HepG2 (cell line): Measurements from ENCODE around the gene ANKRD52. TPM values are rescaled to one million over a fixed set of nuclear protein-coding genes. Genes with fewer than 3 reads are reported as not detected.
A peak's percentile ranks its signal among the peaks of the same experiment; 100 is the strongest.

ENCODE experiments used
- ATAC-seq: fragments of 200-7000 bp; cut with Tn5 transposase; 3 replicates; pipeline ENCODE4 v1.9.1; 2020; ENCODE audit warnings: mild to moderate bottlenecking, moderate library complexity
- BruUV-seq: library from RNA; stranded (reverse); fragments of 400-500 nt; replicated peaks from 2 replicates; lab custom pipeline; 2021; lab: Mats Ljungman, UMichigan
- CTCF ChIA-PET: fragments of 300-600 bp; formaldehyde crosslinking; extraction: SDS; loops from one replicate; lab custom pipeline; 2021; ENCODE audit warnings: low total read pairs, inconsistent platforms, low intra/inter-chr PET ratio; lab: Yijun Ruan, JAX
- POLR2A ChIA-PET: fragments of 350-600 bp; sonication (Branson Sonifier 250); formaldehyde crosslinking; loops from one replicate; lab custom pipeline; 2020; ENCODE audit warnings: antibody characterized with exemption, inconsistent platforms; lab: Yijun Ruan, JAX
- DNase-seq: peaks from one replicate; pipeline ENCODE4 v3.0.0-alpha.2; 2015; ENCODE audit warnings: low spot score
- FAIRE-seq: peaks from 3 replicates; lab custom pipeline; 2011; peaks lifted over from hg19 to GRCh38; lab: Jason Lieb, UNC
- H2AFZ ChIP-seq: one replicate; pipeline ENCODE4 v1.6.1; 2011; ENCODE audit warnings: low read length, inconsistent platforms
- H3K27ac ChIP-seq: fragments of 300-600 bp; 3 replicates; pipeline ENCODE4 v1.8.0; 2011; ENCODE audit warnings: mixed run types, mild to moderate bottlenecking, mixed read lengths, low read length, inconsistent platforms; ENCODE audit not compliant: insufficient read depth; ENCODE audit errors: extremely low read length
- H3K27me3 ChIP-seq, 2 experiments: fragments of 200-600 bp in 1 of 2; 2 replicates in 1 of 2; 3 replicates in 1 of 2; pipeline versions ENCODE4 v1.6.0 to v1.8.0; 2011; ENCODE audit warnings: low read length in 2 of 2, mild to moderate bottlenecking in 2 of 2, moderate library complexity in 2 of 2, inconsistent platforms in 1 of 2; ENCODE audit not compliant: insufficient read depth in 2 of 2, control insufficient read depth in 1 of 2
- H3K36me3 ChIP-seq, 2 experiments: fragments of 200-600 bp in 1 of 2; replicated peaks in 1 of 2; 2 replicates in 1 of 2; 3 replicates in 1 of 2; pipeline versions ENCODE4 v1.5.1 to v1.8.0; 2011; ENCODE audit warnings: low read length in 2 of 2, inconsistent platforms in 1 of 2; ENCODE audit not compliant: insufficient read depth in 2 of 2, control insufficient read depth in 1 of 2
- H3K4me1 ChIP-seq: 2 replicates; pipeline ENCODE4 v1.5.1; 2012; ENCODE audit warnings: low read length, inconsistent platforms; ENCODE audit not compliant: insufficient read depth
- H3K4me2 ChIP-seq: 2 replicates; pipeline ENCODE4 v1.6.0; 2011; ENCODE audit warnings: low read depth, low read length, inconsistent platforms
- H3K4me3 ChIP-seq, 3 experiments: fragments of 200-600 bp in 1 of 3; sonication (generic), shearing (Covaris generic) in 1 of 3; replicated peaks in 1 of 3; 2 replicates each; pipeline ENCODE4 v1.5.1; 2011 to 2016; ENCODE audit warnings: low read length in 3 of 3, inconsistent platforms in 2 of 3, low read depth in 2 of 3, mild to moderate bottlenecking in 2 of 3, control low read depth in 1 of 3, mixed read lengths in 1 of 3; ENCODE audit not compliant: insufficient read depth in 1 of 3
- H3K79me2 ChIP-seq: one replicate; pipeline ENCODE4 v1.6.1; 2011; ENCODE audit warnings: low read length, inconsistent platforms; ENCODE audit not compliant: insufficient read depth
- H3K9ac ChIP-seq: 2 replicates; pipeline ENCODE4 v1.6.0; 2011; ENCODE audit warnings: mild to moderate bottlenecking, low read depth, low read length, inconsistent platforms; ENCODE audit not compliant: insufficient read depth
- H3K9me3 ChIP-seq: 2 replicates; pipeline ENCODE4 v1.5.1; 2012; ENCODE audit warnings: mild to moderate bottlenecking, low read length
- H4K20me1 ChIP-seq: 2 replicates; pipeline ENCODE4 v1.6.0; 2011; ENCODE audit warnings: inconsistent platforms, mild to moderate bottlenecking, low read length, moderate library complexity; ENCODE audit not compliant: insufficient read depth
- CTCF ChIP-seq: sonication (generic); formaldehyde crosslinking; IDR thresholded peaks from 2 replicates; pipeline ENCODE4 v1.5.0; 2020; ENCODE audit warnings: mild to moderate bottlenecking, missing genetic modification reagents, moderate library complexity
- GLI4 ChIP-seq: sonication (generic); formaldehyde crosslinking; IDR thresholded peaks from 2 replicates; pipeline ENCODE4 v1.5.1; 2020; ENCODE audit warnings: missing genetic modification reagents, mild to moderate bottlenecking, moderate library complexity, borderline replicate concordance
- JUN ChIP-seq: sonication (generic); formaldehyde crosslinking; IDR thresholded peaks from 2 replicates; pipeline ENCODE4 v1.4.0; 2020; ENCODE audit warnings: mild to moderate bottlenecking, missing genetic modification reagents
- NFE2L2 ChIP-seq: fragments of 150-350 bp; IDR thresholded peaks from 2 replicates; pipeline ENCODE4 v1.6.1; 2014; ENCODE audit warnings: low read length
- RAD51 ChIP-seq: fragments of 450-650 bp; IDR thresholded peaks from 2 replicates; pipeline ENCODE4 v1.6.1; 2016; ENCODE audit warnings: borderline replicate concordance
- SP5 ChIP-seq: IDR thresholded peaks from 2 replicates; pipeline ENCODE4 v1.6.1; 2016; ENCODE audit warnings: low read depth, borderline replicate concordance
- STAG1 ChIP-seq: sonication (generic); formaldehyde crosslinking; IDR thresholded peaks from 2 replicates; pipeline ENCODE4 v1.4.0; 2020; ENCODE audit warnings: missing genetic modification reagents
- ZNF331 ChIP-seq: sonication (generic); formaldehyde crosslinking; IDR thresholded peaks from 2 replicates; pipeline ENCODE4 v1.4.0; 2020; ENCODE audit warnings: missing genetic modification reagents
- ZNF441 ChIP-seq: sonication (generic); formaldehyde crosslinking; IDR thresholded peaks from 2 replicates; pipeline ENCODE4 v1.7.0; 2021; ENCODE audit warnings: missing genetic modification reagents, borderline replicate concordance
- ZNF788 ChIP-seq: sonication (generic); formaldehyde crosslinking; IDR thresholded peaks from 2 replicates; pipeline ENCODE4 v1.5.0; 2020; ENCODE audit warnings: mild to moderate bottlenecking, missing genetic modification reagents, borderline replicate concordance
- WGBS: methylation state at CpG from one replicate; pipeline ENCODE4 v1.1.6; 2017; ENCODE audit warnings: low lambda C conversion rate; 5-methylcytosine and 5-hydroxymethylcytosine counted together
- in situ Hi-C: cut with HindIII; loops from 2 replicates; pipeline ENCODE4 v1.10.0; 2017; ENCODE audit warnings: low pct_unique_long_range_greater_than_20kb; ENCODE audit not compliant: extremely low pct_ligation_motif_present
- intact Hi-C: fragments of 100-400 bp; cut with micrococcal nuclease; formaldehyde crosslinking; loops from one replicate; pipeline ENCODE4 v1.10.0; 2022; ENCODE audit not compliant: unreplicated experiment
- polyA plus RNA-seq, 8 experiments: library from polyadenylated mRNA; depleted of rRNA in 3 of 8; stranded (reverse) in 7 of 8; unstranded in 1 of 8; fragments of >200 nt; fragmentation: Illumina TruSeq in 4 of 8; extraction: Trizol in 4 of 8; gene quantifications; 2 replicates each; pipeline versions ENCODE4 v1.2.1 to v1.2.3, GENCODE V29; 2011 to 2016; ENCODE audit warnings: low read depth in 4 of 8, missing spikeins in 1 of 8, mixed read lengths in 1 of 8; ENCODE audit not compliant: insufficient read depth in 1 of 8
- total RNA-seq, 5 experiments: library from RNA; depleted of rRNA; stranded (reverse); fragments of >200 nt; fragmentation: Illumina TruSeq; extraction: Trizol; gene quantifications; 2 replicates each; pipeline ENCODE4 v1.2.3, GENCODE V29; 2016; ENCODE audit warnings: low read depth in 1 of 5

Gene ANKRD52
- total and polyA plus RNA-seq, 2 of the 13 experiments (the other 11 are each of a cell fraction or from before 2014, with no cell fraction given): 7.8 to 9.2 TPM

- FAIRE-seq: peak; percentile 64
- Histone ChIP-seq H2AFZ (no peak overlapping the region), H3K9me3 (no peaks in the 10 kb centered on the region), H3K27ac (no peak overlapping the region), H3K79me2 (no peaks in the 10 kb centered on the region), H3K4me2 (no peak overlapping the region), H3K27me3 (no peaks in the 10 kb centered on the region; a peak in 1 of 5 replicates), H4K20me1 (no peaks in the 10 kb centered on the region), H3K4me3 (no peak overlapping the region), H3K9ac (no peak overlapping the region), H3K36me3 (peaks cover 26 to 41% of the 10 kb centered on the region in 2 experiments; a peak in 4 of 5 replicates), H3K4me1 (peaks cover 9% of the 10 kb centered on the region)
- CTCF ChIA-PET: no interaction called here
- intact Hi-C loops: no loop called here
- in situ Hi-C loops: no loop called here
- peak; percentile 19 for ATAC-seq
- TF ChIP-seq ZNF788 (CRISPR knock-in tag) (no peak), GLI4 (CRISPR knock-in tag) (no peak), STAG1 (CRISPR knock-in tag) (peak; percentile 33), JUN (CRISPR knock-in tag) (no peak), ZNF331 (CRISPR knock-in tag) (0 out of 2 replicates have a peak, but pooled peaks have one; percentile 9), ZNF441 (CRISPR knock-in tag) (no peak), SP5 (CRISPR knock-in tag) (no peak), NFE2L2 (no peak), RAD51 (no peak), CTCF (CRISPR knock-in tag) (peak; percentile 62)
- WGBS: 89% methylated on average over 1 of the region's 1 CpG
- no TSS peak for BruUV-seq
- POLR2A ChIA-PET: interaction anchor here (1.1 to 3.7 kb wide), 3 partner anchors 28 to 65 kb away, joined by 3 to 9 read pairs (median 4); partner anchors contain the start of gene CNPY2
- DNase-seq: no peak
Observed at GRCh38 chr12:56271031-56271430, 12.8 kb upstream of the ANKRD52 start.
